ENCODE results near the gene AP3B2. TPM values are rescaled to one million over a fixed set of nuclear protein-coding genes. Genes with fewer than 3 reads are reported as not detected.
"Not testable (repeated sequence)": the region's sequence is repeated elsewhere in the genome, so short reads cannot be mapped to it uniquely, and the experiment has no call there.

The AP3B2 gene
- total RNA-seq, 4 donors from 2014 or later = 0.59 to 14.2 (median 1.1) TPM

DNA sequence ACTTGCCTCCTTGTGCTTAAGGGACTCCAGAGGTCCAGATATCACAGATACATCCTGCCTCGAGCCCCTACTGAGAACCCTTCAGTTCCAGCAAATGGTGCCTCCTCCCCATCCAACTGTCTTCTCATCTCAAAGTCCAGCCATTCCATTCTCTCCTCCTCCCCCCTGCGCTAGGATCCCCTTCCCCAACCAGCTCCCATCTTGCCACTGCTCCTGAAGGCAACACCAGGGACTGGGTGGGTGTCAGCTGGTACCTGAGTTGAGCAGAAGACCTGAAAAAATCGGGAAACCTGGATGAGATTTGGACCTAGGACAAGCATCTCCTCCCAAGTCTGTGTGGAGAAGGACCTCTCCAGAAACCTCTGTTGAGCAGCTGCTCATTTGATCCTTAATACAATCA lies 2.4 kb upstream of the AP3B2 start:
- Histone ChIP-seq H3K36me3 (no peaks in the 10 kb centered on the region), H3K9me3 (peaks cover 0 to 5% (median 0%) of the 10 kb centered on the region in 4 donors), H3K27ac (no peak overlapping the region), H3K4me3 (no peak overlapping the region), H3K4me1 (peaks cover 0 to 17% (median 5%) of the 10 kb centered on the region in 4 donors), H3K27me3 (peaks cover 0 to 31% of the 10 kb centered on the region in 2 donors)
- no peak for TF ChIP-seq POLR2A (IDR thresholded peaks at IDR 0.05)
- TF ChIP-seq EP300 (IDR thresholded peaks at IDR 0.05) = no peak
- TF ChIP-seq, protein P1, sequence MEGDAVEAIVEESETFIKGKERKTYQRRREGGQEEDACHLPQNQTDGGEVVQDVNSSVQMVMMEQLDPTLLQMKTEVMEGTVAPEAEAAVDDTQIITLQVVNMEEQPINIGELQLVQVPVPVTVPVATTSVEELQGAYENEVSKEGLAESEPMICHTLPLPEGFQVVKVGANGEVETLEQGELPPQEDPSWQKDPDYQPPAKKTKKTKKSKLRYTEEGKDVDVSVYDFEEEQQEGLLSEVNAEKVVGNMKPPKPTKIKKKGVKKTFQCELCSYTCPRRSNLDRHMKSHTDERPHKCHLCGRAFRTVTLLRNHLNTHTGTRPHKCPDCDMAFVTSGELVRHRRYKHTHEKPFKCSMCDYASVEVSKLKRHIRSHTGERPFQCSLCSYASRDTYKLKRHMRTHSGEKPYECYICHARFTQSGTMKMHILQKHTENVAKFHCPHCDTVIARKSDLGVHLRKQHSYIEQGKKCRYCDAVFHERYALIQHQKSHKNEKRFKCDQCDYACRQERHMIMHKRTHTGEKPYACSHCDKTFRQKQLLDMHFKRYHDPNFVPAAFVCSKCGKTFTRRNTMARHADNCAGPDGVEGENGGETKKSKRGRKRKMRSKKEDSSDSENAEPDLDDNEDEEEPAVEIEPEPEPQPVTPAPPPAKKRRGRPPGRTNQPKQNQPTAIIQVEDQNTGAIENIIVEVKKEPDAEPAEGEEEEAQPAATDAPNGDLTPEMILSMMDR (IDR thresholded peaks at IDR 0.05) = no peak
- no peak for DNase-seq (ENCODE audit: low spot score in 2 of 2)
- 69 to 75% methylated on average over 3 of the region's 3 CpGs for WGBS, 2 donors

DNA sequence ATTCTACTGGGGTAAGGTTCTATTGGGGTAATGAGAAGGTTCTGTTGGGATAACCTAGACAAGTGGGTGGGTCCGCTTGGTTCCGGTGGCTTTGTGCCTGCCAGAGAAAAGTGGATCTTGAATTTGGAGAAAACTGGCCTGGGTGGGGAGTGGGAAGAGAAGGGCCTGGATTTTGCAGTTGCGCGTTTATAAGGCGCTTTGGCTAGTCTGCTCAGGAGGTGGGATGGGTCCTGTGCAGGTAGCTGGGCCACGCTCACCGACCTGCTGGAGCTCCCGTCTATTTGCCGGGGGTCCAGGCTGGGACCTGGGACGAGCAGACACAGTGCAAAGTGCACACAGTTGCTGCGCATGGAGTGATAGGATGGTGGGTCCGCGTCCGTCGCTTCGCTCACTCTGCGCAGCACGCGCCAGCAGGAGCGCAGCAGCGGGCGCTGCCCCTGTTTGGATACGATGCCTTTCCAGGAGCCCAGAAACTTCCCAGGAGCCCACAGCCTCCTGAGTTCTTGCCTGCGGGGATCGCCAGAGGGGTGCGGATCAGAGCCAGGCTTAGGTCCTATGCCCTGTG lies 1.3 kb upstream of the AP3B2 start:
- Histone ChIP-seq H3K4me3 (no peak overlapping the region), H3K27ac (no peak overlapping the region), H3K36me3 (no peaks in the 10 kb centered on the region), H3K9me3 (no peaks in the 10 kb centered on the region), H3K27me3 (peaks cover 0 to 31% of the 10 kb centered on the region in 2 donors), H3K4me1 (peaks cover 0 to 17% (median 5%) of the 10 kb centered on the region in 4 donors)
- WGBS, 2 donors = 92 to 94% methylated on average over 26 of the region's 26 CpGs
- TF ChIP-seq POLR2A (IDR thresholded peaks at IDR 0.05) = no peak
- TF ChIP-seq EP300 (IDR thresholded peaks at IDR 0.05) = no peak
- TF ChIP-seq, protein P1 (IDR thresholded peaks at IDR 0.05) = no peak
- no peak for DNase-seq (ENCODE audit: low spot score in 2 of 2)

DNA sequence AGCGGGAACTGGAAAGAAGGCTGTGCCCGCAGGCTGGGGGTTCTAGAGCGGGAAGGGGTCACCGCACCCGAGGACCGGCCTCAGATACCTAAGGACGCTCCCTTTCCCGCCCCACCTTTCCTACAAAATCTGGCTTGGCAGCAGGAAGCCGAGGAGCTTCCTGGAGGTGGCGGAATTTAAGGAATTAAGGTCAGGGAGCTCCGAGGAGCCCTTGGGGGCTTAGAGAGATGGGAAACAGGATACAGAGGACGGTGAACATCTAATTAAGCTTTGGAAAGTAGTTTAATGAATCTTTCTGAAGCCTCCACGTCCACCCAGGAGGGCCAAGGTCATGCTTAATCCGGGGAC lies 507 bp upstream of the AP3B2 start:
- Histone ChIP-seq H3K4me3 (peak overlapping the region; percentile 32 to 78 (median 58)), H3K27ac (peak overlapping the region in 1 of 4 donors; percentile 29), H3K27me3 (peaks cover 0 to 31% of the 10 kb centered on the region in 2 donors), H3K36me3 (no peaks in the 10 kb centered on the region), H3K4me1 (peaks cover 0 to 17% (median 5%) of the 10 kb centered on the region in 4 donors), H3K9me3 (no peaks in the 10 kb centered on the region)
- no peak for DNase-seq (ENCODE audit: low spot score in 2 of 2)
- WGBS, 2 donors = 12 to 13% methylated on average over 13 to 14 of the region's 14 CpGs
- TF ChIP-seq EP300 (IDR thresholded peaks at IDR 0.05) (no peak), POLR2A (IDR thresholded peaks at IDR 0.05) (no peak)
- TF ChIP-seq, protein P1 (IDR thresholded peaks at IDR 0.05) = no peak

DNA sequence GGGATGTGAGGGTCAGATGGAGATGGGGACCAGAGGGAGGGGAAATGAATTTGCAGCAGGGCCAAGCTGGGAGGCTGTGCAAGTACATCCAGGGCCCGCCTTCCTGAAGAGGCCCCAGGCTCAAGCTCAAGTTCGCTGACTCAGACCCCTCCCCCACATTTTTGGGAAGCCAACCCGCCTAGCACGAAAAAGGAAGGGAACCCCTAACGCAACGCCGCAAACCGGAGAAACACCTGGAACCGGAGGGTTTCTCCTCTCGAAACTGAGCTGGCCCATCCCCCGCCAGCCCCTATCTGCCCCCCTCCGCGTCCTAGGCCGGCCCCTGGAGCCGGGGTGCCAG lies 624 bp downstream of the AP3B2 start:
- TF ChIP-seq EP300 (IDR thresholded peaks at IDR 0.05) = no peak
- no peak for TF ChIP-seq POLR2A (IDR thresholded peaks at IDR 0.05)
- TF ChIP-seq, protein P1 (IDR thresholded peaks at IDR 0.05) = no peak
- Histone ChIP-seq H3K27ac (no peak overlapping the region), H3K4me3 (peak overlapping the region in 3 of 4 donors; percentile 11 to 78 (median 58)), H3K4me1 (peaks cover 0 to 17% (median 5%) of the 10 kb centered on the region in 4 donors), H3K9me3 (no peaks in the 10 kb centered on the region), H3K27me3 (peaks cover 0 to 22% of the 10 kb centered on the region in 2 donors), H3K36me3 (no peaks in the 10 kb centered on the region)
- 7 to 9% methylated on average over 10 to 14 of the region's 15 CpGs for WGBS, 2 donors
- DNase-seq (ENCODE audit: low spot score in 2 of 2) = no peak

DNA sequence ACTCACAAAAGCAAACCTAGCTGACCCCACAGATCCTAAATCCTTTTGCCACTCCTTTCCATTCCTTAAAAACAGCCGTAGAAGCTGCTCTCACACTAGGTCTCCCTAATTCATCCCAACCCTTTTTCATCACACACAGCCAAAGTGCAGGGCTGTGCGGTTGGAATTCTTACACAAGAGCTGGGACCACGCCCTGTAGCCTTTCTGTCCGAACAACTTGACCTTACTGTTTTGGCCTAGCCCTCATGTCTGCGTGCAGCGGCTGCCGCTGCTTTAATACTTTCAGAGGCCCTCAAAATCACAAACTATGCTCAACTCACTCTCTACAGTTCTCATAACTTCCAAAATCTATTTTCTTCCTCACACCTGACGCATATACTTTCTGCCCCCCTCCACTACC lies 3.8 kb downstream of the AP3B2 start:
- not testable (repeated sequence) for DNase-seq (ENCODE audit: low spot score in 2 of 2)

DNA sequence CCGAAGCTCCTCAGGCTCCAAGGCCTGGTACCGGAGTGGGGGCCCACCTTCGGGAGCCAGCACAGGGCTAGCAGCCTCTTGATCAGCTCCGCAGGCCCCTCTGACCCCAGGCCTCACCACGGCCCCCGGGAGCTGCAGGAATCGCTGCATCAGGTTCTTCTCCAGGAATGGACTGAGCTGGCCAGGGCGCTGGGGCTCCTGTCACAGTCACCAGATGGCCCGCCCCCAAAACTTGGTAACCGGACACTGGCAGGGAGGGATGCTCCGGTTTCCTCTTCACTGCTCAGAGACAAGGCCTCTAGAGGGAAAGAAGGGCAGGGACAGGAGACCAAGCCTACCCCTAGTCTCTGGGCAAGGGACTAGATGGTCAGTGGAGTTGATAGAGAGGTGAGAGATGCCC lies 9.9 kb downstream of the AP3B2 start:
- no peaks in the 10 kb centered on the region for H3K36me3 ChIP-seq
- no peak overlapping the region for H3K4me3 ChIP-seq
- WGBS, 2 donors = 6 to 46% methylated on average over 7 to 9 of the region's 11 CpGs
- no peak for DNase-seq (ENCODE audit: low spot score in 2 of 2)
- H3K9me3 ChIP-seq = no peaks in the 10 kb centered on the region
- H3K4me1 ChIP-seq = no peaks in the 10 kb centered on the region
- TF ChIP-seq, protein P1 (IDR thresholded peaks at IDR 0.05) = no peak
- TF ChIP-seq EP300 (IDR thresholded peaks at IDR 0.05) = no peak
- TF ChIP-seq POLR2A (IDR thresholded peaks at IDR 0.05) = no peak
- H3K27me3 ChIP-seq = no peaks in the 10 kb centered on the region
- no peak overlapping the region for H3K27ac ChIP-seq

More for the DNA sequence above, 3.8 kb downstream of the AP3B2 start:
- not testable (repeated sequence) for H3K36me3 ChIP-seq, H3K27ac ChIP-seq, H3K27me3 ChIP-seq, H3K4me3 ChIP-seq, H3K9me3 ChIP-seq
- H3K4me1 ChIP-seq = peaks cover 0 to 17% (median 5%) of the 10 kb centered on the region in 4 donors
- WGBS, 2 donors = 87 to 88% methylated on average over 8 of the region's 8 CpGs
